GM18498 (cell line): Measurements from ENCODE around the gene NUBPL.
"Not testable (repeated sequence)": the region's sequence is repeated elsewhere in the genome, so short reads cannot be mapped to it uniquely, and the experiment has no call there.

Source experiments
- ATAC-seq: cut with Tn5 transposase; IDR thresholded peaks from one replicate; pipeline ENCODE4 v1.9.1; 2021; ENCODE audit warnings: mild to moderate bottlenecking, moderate library complexity; ENCODE audit not compliant: unreplicated experiment

NUBPL gene

GRCh38 chr14:31578266-31578665 is 17.1 kb downstream of the NUBPL start:
- no peak for ATAC-seq

GRCh38 chr14:31578792-31579501 is 17.7 kb downstream of the NUBPL start:
- no peak for ATAC-seq

GRCh38 chr14:31580234-31580633 is 19.0 kb downstream of the NUBPL start:
- ATAC-seq, result no peak

GRCh38 chr14:31582286-31582691 is 21.1 kb downstream of the NUBPL start:
- no peak for ATAC-seq

GRCh38 chr14:31582836-31583452 is 21.7 kb downstream of the NUBPL start:
- ATAC-seq, result no peak

GRCh38 chr14:31590206-31590605 is 29.0 kb downstream of the NUBPL start:
- no peak for ATAC-seq

GRCh38 chr14:31592122-31592521 is 30.9 kb downstream of the NUBPL start:
- no peak for ATAC-seq

- ATAC-seq, result no peak
Observed at GRCh38 chr14:31592631-31593030, 31.4 kb downstream of the NUBPL start.

- no peak for ATAC-seq
Observed at GRCh38 chr14:31596342-31597095, 35.3 kb downstream of the NUBPL start.

GRCh38 chr14:31605702-31606101 is 44.5 kb downstream of the NUBPL start:
- no peak for ATAC-seq

- ATAC-seq, result no peak
Observed at GRCh38 chr14:31611778-31612433, 50.7 kb downstream of the NUBPL start.

GRCh38 chr14:31613188-31613587 is 52.0 kb downstream of the NUBPL start:
- ATAC-seq, result no peak

- ATAC-seq, result not testable (repeated sequence)
Observed at GRCh38 chr14:31618884-31619283, 57.7 kb downstream of the NUBPL start.

GRCh38 chr14:31619440-31619839 is 58.2 kb downstream of the NUBPL start:
- no peak for ATAC-seq

GRCh38 chr14:31620898-31621297 is 59.7 kb downstream of the NUBPL start:
- ATAC-seq, result not testable (repeated sequence)

GRCh38 chr14:31622060-31622459 is 60.9 kb downstream of the NUBPL start:
- no peak for ATAC-seq

- ATAC-seq, result not testable (repeated sequence)
Observed at GRCh38 chr14:31652900-31653299, 91.7 kb downstream of the NUBPL start.

- no peak for ATAC-seq
Observed at GRCh38 chr14:31657917-31658316, 96.7 kb downstream of the NUBPL start.

GRCh38 chr14:31659278-31659677 is 98.1 kb downstream of the NUBPL start:
- no peak for ATAC-seq

- ATAC-seq, result peak; percentile 71
Observed at GRCh38 chr14:31660191-31660590, 99.0 kb downstream of the NUBPL start.

GRCh38 chr14:31660728-31661127 is 99.5 kb downstream of the NUBPL start:
- ATAC-seq, result no peak
